22Rv1 (cell line): ENCODE measurements around the gene C1QTNF1.

Experiments used
- H3K27ac ChIP-seq: fragments of 450-650 bp; 2 replicates; pipeline ENCODE4 v1.5.1; 2017
- CTCF ChIP-seq: fragments of 450-650 bp; IDR thresholded peaks from 2 replicates; pipeline ENCODE4 v1.5.1; 2017; ENCODE audit warnings: mild to moderate bottlenecking
- ZFX ChIP-seq: fragments of 450-650 bp; IDR thresholded peaks from 2 replicates; pipeline ENCODE4 v1.6.1; 2017; ENCODE audit warnings: antibody characterized with exemption, borderline replicate concordance

C1QTNF1 gene

GRCh38 chr17:78995022-78995760 lies 28.8 kb upstream of the C1QTNF1 start:
- H3K27ac ChIP-seq: peak overlapping the region; percentile 61
- no peak for TF ChIP-seq CTCF
- no peak for TF ChIP-seq ZFX

GRCh38 chr17:78995761-78996451 lies 28.1 kb upstream of the C1QTNF1 start:
- H3K27ac ChIP-seq: peak overlapping the region; percentile 61

GRCh38 chr17:78996781-78997201 lies 27.2 kb upstream of the C1QTNF1 start:
- no peak for TF ChIP-seq ZFX
- H3K27ac ChIP-seq: peak overlapping the region; percentile 61

More at GRCh38 chr17:78995761-78996451, 28.1 kb upstream of the C1QTNF1 start:
- TF ChIP-seq ZFX (no peak), CTCF (no peak)

- peak overlapping the region; percentile 87 for H3K27ac ChIP-seq
- TF ChIP-seq CTCF (no peak), ZFX (no peak)
These were observed 26.7 kb upstream of the C1QTNF1 start for GRCh38 chr17:78997231-78997741.

- no peak for TF ChIP-seq ZFX
- TF ChIP-seq CTCF: no peak
- H3K27ac ChIP-seq: peak overlapping the region; percentile 87
These were observed 26.1 kb upstream of the C1QTNF1 start for GRCh38 chr17:78997881-78998280.

GRCh38 chr17:78998311-78999055 lies 25.5 kb upstream of the C1QTNF1 start:
- H3K27ac ChIP-seq: peak overlapping the region; percentile 87
- TF ChIP-seq CTCF (no peak; the same call in 1 of the 2 replicates), ZFX (no peak)

- peak overlapping the region; percentile 87 for H3K27ac ChIP-seq
- TF ChIP-seq CTCF: no peak
- TF ChIP-seq ZFX: no peak
These were observed 24.8 kb upstream of the C1QTNF1 start for GRCh38 chr17:78999056-78999768.
